Neural cell (in vitro differentiated cells): ENCODE results near the gene CFAP299. TPM values are rescaled to one million over a fixed set of nuclear protein-coding genes. Genes with fewer than 3 reads are reported as not detected.

Source experiments
- H2AFZ ChIP-seq: fragments of 200-600, 300-800 bp; sonication (generic), shearing (Covaris generic); 2 replicates; pipeline ENCODE4 v1.6.0; 2014; ENCODE audit warnings: low read depth, mild to moderate bottlenecking, antibody characterized with exemption, low read length, moderate library complexity
- H3F3A ChIP-seq: fragments of 200-600 bp; shearing (Covaris generic); 2 replicates; pipeline ENCODE4 v1.6.1; 2016; ENCODE audit warnings: mild to moderate bottlenecking, moderate library complexity, mixed read lengths, antibody characterized with exemption, low read length; ENCODE audit not compliant: insufficient read depth, poor library complexity, severe bottlenecking
- H3K27ac ChIP-seq: fragments of 200-600, 300-800 bp; sonication (generic), shearing (Covaris generic); 2 replicates; pipeline ENCODE4 v1.5.1; 2014; ENCODE audit warnings: mild to moderate bottlenecking, low read length, moderate library complexity
- H3K27me3 ChIP-seq: fragments of 300-800, 200-600 bp; sonication (generic), shearing (Covaris generic); 2 replicates; pipeline ENCODE4 v1.6.0; 2014; ENCODE audit warnings: mild to moderate bottlenecking, low read depth, low read length, moderate library complexity; ENCODE audit not compliant: insufficient read depth
- H3K36me3 ChIP-seq: fragments of 300-800, 200-600 bp; sonication (generic), shearing (Covaris generic); 2 replicates; pipeline ENCODE4 v1.5.1; 2014; ENCODE audit warnings: mild to moderate bottlenecking, antibody characterized with exemption, low read length, moderate library complexity; ENCODE audit not compliant: insufficient read depth
- H3K4me2 ChIP-seq: fragments of 300-800, 200-600 bp; sonication (generic), shearing (Covaris generic); 2 replicates; pipeline ENCODE4 v1.6.0; 2014; ENCODE audit warnings: mild to moderate bottlenecking, low read length
- H3K4me3 ChIP-seq: fragments of 300-800, 200-600 bp; sonication (generic), shearing (Covaris generic); 2 replicates; pipeline ENCODE4 v1.5.1; 2014; ENCODE audit warnings: mild to moderate bottlenecking, low read length, moderate library complexity
- H3K79me2 ChIP-seq: fragments of 200-600 bp; shearing (Covaris generic); replicated peaks from 2 replicates; pipeline ENCODE4 v1.6.0; 2014; ENCODE audit warnings: mild to moderate bottlenecking, low read length, moderate library complexity; ENCODE audit not compliant: insufficient read depth
- H3K9ac ChIP-seq: fragments of 300-800, 200-600 bp; sonication (generic), shearing (Covaris generic); 2 replicates; pipeline ENCODE4 v1.6.1; 2016; ENCODE audit warnings: mild to moderate bottlenecking, low read length, mixed read lengths
- H3K9me2 ChIP-seq: fragments of 200-600 bp; shearing (Covaris generic); 2 replicates; pipeline ENCODE4 v1.6.1; 2016; ENCODE audit warnings: mild to moderate bottlenecking, low read length, mixed read lengths; ENCODE audit not compliant: insufficient read depth
- H3K9me3 ChIP-seq: fragments of 200-600, 300-800 bp; sonication (generic), shearing (Covaris generic); 2 replicates; pipeline ENCODE4 v1.6.1; 2016; ENCODE audit warnings: mild to moderate bottlenecking, mixed run types, low read length, moderate library complexity, mixed read lengths
- H4K20me1 ChIP-seq: fragments of 200-600 bp; shearing (Covaris generic); 2 replicates; pipeline ENCODE4 v1.6.1; 2016; ENCODE audit warnings: mild to moderate bottlenecking, mixed run types; ENCODE audit not compliant: insufficient read depth
- EP300 ChIP-seq: fragments of 450-650 bp; conservative IDR thresholded peaks from 2 replicates; pipeline ENCODE4 v1.6.1; 2014; ENCODE audit warnings: antibody characterized with exemption, mild to moderate bottlenecking, moderate library complexity; ENCODE audit not compliant: poor library complexity, severe bottlenecking
- EZH2 ChIP-seq: fragments of 200-600, 300-800 bp; shearing (Covaris generic), sonication (generic); IDR thresholded peaks from 2 replicates; pipeline ENCODE4 v1.6.1; 2014; ENCODE audit warnings: antibody characterized with exemption, low read length, borderline replicate concordance, mild to moderate bottlenecking; ENCODE audit not compliant: insufficient read depth, poor library complexity, severe bottlenecking
- MXI1 ChIP-seq: fragments of 450-650 bp; conservative IDR thresholded peaks from 2 replicates; pipeline ENCODE4 v1.6.1; 2014; ENCODE audit warnings: antibody characterized with exemption, mild to moderate bottlenecking; ENCODE audit not compliant: poor library complexity, severe bottlenecking
- POLR2AphosphoS5 ChIP-seq: IDR thresholded peaks from 2 replicates; pipeline ENCODE4 v1.6.1; 2012
- RAD21 ChIP-seq: fragments of 450-650 bp; conservative IDR thresholded peaks from 2 replicates; pipeline ENCODE4 v1.6.1; 2014; ENCODE audit warnings: antibody characterized with exemption, mild to moderate bottlenecking, moderate library complexity
- SMC3 ChIP-seq: fragments of 450-650 bp; conservative IDR thresholded peaks from 2 replicates; pipeline ENCODE4 v1.6.1; 2014; ENCODE audit warnings: antibody characterized with exemption, mild to moderate bottlenecking, moderate library complexity; ENCODE audit not compliant: poor library complexity
- TAF1 ChIP-seq: IDR thresholded peaks from 2 replicates; pipeline ENCODE4 v1.6.1; 2012; ENCODE audit warnings: low read depth
- polyA plus RNA-seq: library from polyadenylated mRNA; depleted of rRNA; stranded (reverse); fragments of >200 nt; gene quantifications from 2 replicates; pipeline ENCODE4 v1.2.3, GENCODE V29; 2014
- TF ChIP-seq, protein P1 (sequence below): IDR thresholded peaks from 2 replicates; pipeline ENCODE4 v1.6.1; 2012; ENCODE audit warnings: borderline replicate concordance
- TF ChIP-seq, protein P2 (sequence below): fragments of 450-650 bp; IDR thresholded peaks from 2 replicates; pipeline ENCODE4 v1.5.1; 2014; ENCODE audit warnings: antibody characterized with exemption, mild to moderate bottlenecking, moderate library complexity; ENCODE audit not compliant: poor library complexity, severe bottlenecking

Gene CFAP299
- polyA plus RNA-seq, 1 donor from 2014 or later = not detected

- Histone ChIP-seq H3K27me3 (no peaks in the 10 kb centered on the region), H3K27ac (no peak overlapping the region), H4K20me1 (no peaks in the 10 kb centered on the region), H3K4me3 (no peak overlapping the region), H3K79me2 (no peaks in the 10 kb centered on the region), H2AFZ (no peak overlapping the region), H3K9ac (no peak overlapping the region), H3K9me3 (no peaks in the 10 kb centered on the region), H3F3A (no peaks in the 10 kb centered on the region), H3K36me3 (no peaks in the 10 kb centered on the region), H3K9me2 (no peaks in the 10 kb centered on the region), H3K4me2 (no peak overlapping the region)
- TF ChIP-seq, protein P1, sequence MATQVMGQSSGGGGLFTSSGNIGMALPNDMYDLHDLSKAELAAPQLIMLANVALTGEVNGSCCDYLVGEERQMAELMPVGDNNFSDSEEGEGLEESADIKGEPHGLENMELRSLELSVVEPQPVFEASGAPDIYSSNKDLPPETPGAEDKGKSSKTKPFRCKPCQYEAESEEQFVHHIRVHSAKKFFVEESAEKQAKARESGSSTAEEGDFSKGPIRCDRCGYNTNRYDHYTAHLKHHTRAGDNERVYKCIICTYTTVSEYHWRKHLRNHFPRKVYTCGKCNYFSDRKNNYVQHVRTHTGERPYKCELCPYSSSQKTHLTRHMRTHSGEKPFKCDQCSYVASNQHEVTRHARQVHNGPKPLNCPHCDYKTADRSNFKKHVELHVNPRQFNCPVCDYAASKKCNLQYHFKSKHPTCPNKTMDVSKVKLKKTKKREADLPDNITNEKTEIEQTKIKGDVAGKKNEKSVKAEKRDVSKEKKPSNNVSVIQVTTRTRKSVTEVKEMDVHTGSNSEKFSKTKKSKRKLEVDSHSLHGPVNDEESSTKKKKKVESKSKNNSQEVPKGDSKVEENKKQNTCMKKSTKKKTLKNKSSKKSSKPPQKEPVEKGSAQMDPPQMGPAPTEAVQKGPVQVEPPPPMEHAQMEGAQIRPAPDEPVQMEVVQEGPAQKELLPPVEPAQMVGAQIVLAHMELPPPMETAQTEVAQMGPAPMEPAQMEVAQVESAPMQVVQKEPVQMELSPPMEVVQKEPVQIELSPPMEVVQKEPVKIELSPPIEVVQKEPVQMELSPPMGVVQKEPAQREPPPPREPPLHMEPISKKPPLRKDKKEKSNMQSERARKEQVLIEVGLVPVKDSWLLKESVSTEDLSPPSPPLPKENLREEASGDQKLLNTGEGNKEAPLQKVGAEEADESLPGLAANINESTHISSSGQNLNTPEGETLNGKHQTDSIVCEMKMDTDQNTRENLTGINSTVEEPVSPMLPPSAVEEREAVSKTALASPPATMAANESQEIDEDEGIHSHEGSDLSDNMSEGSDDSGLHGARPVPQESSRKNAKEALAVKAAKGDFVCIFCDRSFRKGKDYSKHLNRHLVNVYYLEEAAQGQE = no peak
- TF ChIP-seq TAF1 = no peak
Observed at GRCh38 chr4:80447493-80447892, 112.0 kb downstream of the CFAP299 start.

GRCh38 chr4:80448056-80448455 is 112.5 kb downstream of the CFAP299 start:
- Histone ChIP-seq H3K27me3 (no peaks in the 10 kb centered on the region), H3K9ac (no peak overlapping the region), H3K9me3 (no peaks in the 10 kb centered on the region), H4K20me1 (no peaks in the 10 kb centered on the region), H3K27ac (no peak overlapping the region), H3K4me3 (no peak overlapping the region), H3K36me3 (no peaks in the 10 kb centered on the region), H3K4me2 (no peak overlapping the region), H2AFZ (no peak overlapping the region), H3K9me2 (no peaks in the 10 kb centered on the region), H3K79me2 (no peaks in the 10 kb centered on the region), H3F3A (no peaks in the 10 kb centered on the region)
- TF ChIP-seq, protein P1 = no peak
- TF ChIP-seq MXI1 = no peak
- TF ChIP-seq TAF1 = no peak
- TF ChIP-seq EZH2 = no peak
- TF ChIP-seq RAD21 = no peak
- TF ChIP-seq, protein P2, sequence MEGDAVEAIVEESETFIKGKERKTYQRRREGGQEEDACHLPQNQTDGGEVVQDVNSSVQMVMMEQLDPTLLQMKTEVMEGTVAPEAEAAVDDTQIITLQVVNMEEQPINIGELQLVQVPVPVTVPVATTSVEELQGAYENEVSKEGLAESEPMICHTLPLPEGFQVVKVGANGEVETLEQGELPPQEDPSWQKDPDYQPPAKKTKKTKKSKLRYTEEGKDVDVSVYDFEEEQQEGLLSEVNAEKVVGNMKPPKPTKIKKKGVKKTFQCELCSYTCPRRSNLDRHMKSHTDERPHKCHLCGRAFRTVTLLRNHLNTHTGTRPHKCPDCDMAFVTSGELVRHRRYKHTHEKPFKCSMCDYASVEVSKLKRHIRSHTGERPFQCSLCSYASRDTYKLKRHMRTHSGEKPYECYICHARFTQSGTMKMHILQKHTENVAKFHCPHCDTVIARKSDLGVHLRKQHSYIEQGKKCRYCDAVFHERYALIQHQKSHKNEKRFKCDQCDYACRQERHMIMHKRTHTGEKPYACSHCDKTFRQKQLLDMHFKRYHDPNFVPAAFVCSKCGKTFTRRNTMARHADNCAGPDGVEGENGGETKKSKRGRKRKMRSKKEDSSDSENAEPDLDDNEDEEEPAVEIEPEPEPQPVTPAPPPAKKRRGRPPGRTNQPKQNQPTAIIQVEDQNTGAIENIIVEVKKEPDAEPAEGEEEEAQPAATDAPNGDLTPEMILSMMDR = no peak
- TF ChIP-seq EP300 = no peak
- no peak for TF ChIP-seq POLR2AphosphoS5
- no peak for TF ChIP-seq SMC3
